GM21723 (cell line): Measurements from ENCODE around the gene GALNT2.

Experiments used
- ATAC-seq: cut with Tn5 transposase; IDR thresholded peaks from one replicate; pipeline ENCODE4 v1.9.1; 2021; ENCODE audit warnings: mild to moderate bottlenecking, moderate library complexity; ENCODE audit not compliant: unreplicated experiment

The GALNT2 gene

DNA sequence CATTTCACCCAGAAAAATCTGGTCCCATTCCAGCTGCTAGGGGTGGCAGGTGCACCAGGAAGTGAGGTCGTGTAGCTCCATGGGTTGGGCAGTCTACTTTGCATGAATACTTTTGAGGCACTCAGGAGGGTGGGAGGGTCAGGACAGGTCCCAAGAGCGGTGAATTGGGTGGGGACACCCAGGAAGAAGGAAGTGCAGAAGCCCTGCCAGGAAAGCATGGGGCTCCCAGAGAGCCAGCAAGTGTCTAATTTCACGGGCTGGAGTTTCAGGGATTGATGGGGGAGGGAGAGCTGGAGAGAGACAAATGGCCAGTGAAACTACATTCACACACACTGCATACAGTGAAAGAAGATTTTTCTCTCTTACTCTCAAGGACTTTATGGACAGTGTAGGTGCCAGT, 137.8 kb downstream of the GALNT2 start:
- no peak for ATAC-seq

DNA sequence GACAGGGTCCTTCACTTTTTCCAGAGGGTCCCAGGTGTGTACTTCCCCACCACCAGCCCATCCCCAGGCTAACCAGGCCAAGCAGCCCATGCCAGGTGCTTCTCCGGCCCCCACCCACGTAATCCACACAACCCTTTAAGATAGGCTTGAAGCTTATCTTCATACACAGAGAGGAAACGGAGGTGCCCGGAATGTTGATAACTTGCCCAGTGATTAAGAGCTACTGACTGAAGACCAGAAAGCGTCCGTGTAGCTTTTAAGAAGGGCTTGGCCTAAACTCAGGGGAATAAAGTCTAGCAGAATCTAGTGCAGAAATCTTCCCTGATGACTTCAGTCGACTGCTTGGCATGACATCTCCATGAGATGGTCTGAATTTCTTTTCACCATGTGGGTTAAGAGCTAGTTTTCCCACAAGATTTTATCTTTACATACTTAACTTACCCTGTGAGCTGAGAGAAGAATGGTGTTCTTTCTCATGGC, 138.7 kb downstream of the GALNT2 start:
- no peak for ATAC-seq

DNA sequence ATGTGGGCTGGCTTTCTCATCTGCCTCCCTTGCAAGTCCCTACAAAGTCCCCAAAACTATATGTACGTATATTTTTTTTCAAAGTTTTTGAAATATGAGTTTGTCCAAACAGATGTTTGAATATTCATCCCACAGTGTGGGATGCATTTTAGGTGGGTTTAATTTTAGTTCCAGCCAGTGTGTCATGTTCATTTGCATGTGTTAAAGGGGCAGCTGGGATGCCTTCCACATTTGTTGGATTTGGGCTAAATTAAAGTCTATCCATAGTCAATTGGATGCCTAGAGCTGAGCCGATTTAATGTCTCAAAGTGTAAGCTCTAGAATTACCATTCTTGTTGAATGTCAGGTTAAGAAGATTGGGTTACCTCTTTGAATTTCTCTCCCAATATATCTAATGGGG, 139.2 kb downstream of the GALNT2 start:
- no peak for ATAC-seq

DNA sequence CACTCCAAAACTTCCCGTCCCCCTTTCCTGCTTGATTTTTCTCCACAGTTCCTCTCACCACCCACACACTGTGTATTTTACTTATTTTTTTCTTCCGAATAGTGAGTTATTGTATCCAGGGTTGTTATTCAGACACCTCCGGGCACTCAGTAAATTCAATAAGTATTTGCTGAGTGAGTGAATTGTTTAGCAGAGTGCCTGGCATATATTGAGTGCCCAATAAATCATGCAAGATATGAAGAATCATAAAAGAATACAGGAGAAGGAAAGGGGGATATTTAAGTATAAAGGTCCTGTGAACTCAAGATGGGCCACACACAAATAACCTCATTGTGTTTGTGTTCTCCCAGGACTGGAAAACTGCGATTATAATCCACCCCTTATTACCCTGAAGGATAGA, 139.9 kb downstream of the GALNT2 start:
- no peak for ATAC-seq

DNA sequence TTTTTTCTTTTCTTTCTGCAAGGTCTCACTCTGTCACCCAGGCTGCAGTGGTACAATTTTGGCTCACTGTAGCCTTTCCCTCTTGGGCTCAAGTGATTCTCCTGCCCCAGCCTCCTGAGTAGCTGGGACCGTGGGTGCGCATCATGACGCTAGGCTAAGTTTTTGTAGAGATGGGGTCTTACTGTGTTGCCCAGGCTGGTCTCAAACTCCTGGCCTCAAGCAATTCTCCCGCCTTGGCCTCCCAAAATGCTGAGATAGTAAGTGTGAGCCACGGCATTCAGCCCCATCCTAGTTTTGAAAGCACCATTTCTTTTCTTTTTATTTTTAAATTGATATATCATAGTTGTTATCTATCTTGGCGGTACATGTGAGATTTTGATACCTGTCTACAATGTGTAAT, 140.6 kb downstream of the GALNT2 start:
- no peak for ATAC-seq

DNA sequence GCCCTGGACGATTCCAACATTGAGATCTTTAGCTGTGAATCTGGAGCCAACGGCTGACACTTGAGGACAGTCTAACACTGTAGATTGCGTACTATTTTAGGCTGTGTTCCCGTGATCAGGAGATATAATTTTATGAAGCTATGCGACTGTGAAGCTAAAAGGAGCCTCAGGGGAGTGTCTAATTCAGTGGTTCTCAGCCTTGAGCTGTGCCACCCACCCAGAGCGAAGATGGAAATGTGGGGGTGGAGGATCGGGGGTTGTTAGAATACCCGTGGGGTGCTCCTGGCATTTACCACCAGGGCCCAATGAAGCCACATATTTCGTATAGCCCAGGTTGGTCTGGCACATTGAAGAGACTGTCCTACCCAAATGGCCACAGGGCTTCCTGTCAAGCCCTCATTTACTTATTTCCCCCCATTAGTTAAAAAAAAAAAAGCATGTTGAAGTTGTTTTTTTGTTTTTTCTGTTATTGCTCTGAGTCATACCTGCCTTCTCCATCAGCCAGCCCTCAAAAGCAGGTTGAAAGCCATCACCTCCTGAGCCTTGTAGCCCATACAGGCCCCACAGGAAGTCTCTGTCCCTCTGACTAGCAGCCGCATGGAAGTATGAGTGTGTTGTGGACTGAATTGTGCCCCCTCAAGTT, 141.7 kb downstream of the GALNT2 start:
- ATAC-seq = peak; percentile 50

DNA sequence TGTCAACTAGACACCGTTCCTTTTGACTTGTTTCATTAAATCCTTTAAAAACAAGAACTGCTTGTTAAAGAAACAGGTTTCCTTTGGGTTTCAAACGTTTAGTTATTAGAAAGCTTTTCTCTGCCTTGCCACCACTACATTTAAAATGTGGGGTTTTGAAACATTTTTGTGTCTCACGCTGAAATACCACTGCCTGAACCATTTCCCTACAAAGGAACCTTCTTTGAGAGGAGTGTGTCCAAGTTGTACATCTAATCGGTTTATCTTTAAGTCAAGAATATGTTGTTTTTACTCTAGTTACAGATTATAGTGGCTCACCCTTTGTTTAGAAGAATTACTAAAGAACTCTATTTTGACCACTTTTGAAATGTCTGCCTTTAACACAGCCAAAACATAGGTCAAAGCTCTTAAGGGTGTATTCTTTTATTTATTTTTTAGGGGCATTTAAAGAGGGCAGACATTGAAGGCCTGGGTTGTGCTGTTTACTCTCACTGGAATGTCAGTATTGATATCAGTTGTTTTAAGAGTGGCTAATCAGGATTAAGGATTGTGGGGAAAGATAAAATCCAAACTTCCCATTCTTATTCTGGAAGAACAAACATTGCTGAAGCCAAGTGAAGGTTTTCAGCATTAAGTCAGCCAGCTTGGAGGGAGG, 143.4 kb downstream of the GALNT2 start:
- ATAC-seq = no peak

DNA sequence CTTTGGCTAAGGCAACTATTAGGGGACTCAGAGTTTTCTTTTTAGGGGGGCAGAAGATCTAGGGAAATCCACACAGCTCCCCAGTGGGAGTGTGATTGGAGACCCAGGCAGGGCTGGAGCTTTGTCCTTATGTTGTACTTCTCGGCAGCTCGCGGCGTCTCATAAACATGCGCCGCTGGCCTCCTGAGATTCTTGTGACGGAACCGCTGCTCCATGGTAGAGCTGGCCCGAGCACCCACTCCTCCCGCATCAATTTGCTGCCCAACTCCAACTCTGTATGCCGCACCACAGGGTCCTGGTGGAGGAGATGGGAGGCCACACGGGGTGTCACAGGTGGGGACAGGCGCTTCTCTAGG, 143.9 kb downstream of the GALNT2 start:
- ATAC-seq = no peak

DNA sequence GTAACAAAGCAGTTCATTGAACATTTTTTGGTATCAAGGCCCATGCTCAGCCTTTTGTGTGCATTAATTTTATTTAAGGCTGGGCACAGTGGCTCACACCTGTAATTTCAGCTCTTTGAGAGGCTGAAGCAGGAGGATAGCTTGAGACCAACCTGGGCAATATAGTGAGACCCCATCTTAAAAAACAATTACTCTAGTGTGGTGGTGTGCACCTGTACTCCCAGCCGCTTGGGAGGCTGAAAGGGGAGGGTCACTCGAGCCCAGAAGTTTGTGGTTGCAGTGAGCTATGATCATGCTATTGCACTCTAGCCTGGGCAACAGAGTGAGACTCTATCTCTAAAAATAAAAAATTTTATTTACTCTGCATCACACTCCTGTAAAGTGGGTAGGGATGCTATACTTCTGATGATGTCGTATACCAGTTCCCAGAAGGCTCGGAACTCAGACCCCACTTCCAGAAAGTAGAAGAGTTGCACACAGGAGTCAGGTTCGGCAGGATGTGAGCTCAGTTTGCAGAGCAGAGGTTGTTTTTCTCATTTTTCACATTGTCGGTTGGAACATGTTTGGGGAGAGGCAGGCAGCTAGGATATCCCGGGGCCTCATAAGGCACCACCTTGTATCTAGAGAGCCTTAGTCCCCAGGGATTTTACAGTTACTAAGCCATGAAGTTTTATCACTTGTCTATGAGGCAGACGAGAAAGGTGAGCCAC, 144.6 kb downstream of the GALNT2 start:
- peak; percentile 1 for ATAC-seq

DNA sequence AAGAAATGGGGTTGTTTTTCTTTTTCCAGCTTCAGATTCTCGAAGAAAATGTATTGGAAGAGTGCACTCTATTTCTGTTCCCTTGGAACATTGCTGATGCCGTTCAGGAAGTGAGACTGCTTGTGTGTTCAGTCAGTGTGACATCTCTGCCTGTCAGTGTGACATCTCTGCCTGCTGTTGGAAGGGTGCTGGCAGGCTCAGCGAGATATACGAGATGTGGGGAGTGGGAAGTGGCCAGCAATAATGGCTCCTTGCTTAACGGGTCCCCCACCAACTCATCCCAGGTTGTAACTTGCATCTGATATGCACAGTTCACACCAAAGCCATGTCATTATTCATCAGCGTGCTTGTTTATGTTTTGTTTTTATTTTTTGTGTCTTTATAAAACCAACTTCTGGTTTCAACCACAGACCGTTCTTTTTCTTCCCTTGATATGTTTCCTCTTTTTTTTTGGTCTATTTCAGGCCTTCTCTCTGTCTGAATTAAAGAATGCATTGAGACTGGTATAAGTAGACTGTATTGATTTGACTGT, 145.4 kb downstream of the GALNT2 start:
- ATAC-seq = peak; percentile 64

DNA sequence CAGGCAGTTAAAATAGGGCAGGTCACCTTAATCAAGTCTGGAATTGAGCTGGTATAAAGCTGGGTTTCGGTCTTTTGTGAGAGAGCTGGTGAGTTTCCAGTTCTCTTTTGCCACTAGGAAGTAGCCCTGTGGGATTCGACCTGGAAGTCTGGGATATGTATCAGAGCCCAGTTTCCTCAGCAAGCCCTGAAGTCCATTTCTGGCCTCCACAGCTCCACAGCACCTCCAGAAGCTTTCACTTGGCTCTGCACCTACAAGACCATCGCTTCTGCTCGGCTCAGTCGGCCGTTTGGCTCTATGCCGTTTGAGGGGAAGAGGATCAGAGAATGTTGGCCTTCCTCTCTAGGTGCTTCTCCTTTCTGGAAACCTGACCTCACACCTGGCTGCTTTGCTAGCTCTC, 148.0 kb downstream of the GALNT2 start:
- no peak for ATAC-seq

DNA sequence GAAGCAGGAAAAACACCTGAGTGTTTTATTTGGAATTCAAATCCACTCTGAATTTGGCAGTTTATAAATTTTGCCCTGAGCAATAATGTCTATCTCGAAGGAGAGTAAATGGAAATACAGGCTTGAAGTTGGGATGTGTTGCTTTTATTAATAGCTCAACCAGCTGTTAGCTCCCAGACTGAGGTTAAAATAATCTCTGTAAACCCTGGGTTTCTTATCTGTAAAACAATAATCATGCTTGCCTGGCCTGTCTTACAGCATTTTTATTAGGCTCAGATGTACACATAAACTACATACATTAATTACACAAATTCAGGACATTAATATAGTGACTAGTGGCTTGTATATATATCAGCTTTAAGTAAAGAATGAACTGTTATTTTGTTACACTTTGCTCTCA, 148.5 kb downstream of the GALNT2 start:
- ATAC-seq = no peak

DNA sequence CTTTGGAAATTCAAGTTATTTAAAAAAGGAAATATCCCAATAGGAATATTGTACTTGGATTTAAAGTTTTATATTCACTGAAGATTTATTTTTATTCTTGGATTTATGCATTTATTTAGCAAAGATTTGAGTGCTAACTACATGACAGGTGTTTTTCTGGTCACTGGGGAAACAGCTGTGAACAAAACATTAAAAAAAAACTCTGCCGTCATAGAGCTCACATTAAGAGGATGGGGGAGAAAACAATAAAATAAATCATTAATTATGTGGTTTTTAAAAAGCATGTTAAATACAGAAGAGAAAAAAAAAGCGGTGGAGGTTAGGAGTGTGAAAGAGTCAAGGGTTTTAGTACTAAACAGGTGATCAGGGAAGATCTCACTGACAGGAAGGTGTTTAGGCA, 149.9 kb downstream of the GALNT2 start:
- ATAC-seq = no peak

DNA sequence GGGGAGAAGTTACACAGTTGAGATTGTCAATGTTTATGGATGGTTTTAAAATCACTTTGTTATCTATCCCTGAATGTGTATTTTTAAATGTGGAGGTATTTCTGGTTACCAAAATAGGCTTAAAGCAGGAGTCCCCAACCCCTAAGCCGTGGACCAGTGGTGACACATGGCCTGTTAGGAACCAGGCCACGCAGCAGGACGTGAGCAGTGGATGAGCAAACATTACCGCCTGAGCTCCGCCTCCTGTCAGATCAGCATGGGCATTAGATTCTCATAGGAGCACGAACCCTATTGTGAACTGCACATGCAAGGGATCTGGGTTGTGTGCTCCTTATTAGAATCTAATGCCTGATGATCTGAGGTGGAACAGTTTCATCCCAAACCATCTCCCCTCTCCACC, 151.6 kb downstream of the GALNT2 start:
- ATAC-seq = no peak

DNA sequence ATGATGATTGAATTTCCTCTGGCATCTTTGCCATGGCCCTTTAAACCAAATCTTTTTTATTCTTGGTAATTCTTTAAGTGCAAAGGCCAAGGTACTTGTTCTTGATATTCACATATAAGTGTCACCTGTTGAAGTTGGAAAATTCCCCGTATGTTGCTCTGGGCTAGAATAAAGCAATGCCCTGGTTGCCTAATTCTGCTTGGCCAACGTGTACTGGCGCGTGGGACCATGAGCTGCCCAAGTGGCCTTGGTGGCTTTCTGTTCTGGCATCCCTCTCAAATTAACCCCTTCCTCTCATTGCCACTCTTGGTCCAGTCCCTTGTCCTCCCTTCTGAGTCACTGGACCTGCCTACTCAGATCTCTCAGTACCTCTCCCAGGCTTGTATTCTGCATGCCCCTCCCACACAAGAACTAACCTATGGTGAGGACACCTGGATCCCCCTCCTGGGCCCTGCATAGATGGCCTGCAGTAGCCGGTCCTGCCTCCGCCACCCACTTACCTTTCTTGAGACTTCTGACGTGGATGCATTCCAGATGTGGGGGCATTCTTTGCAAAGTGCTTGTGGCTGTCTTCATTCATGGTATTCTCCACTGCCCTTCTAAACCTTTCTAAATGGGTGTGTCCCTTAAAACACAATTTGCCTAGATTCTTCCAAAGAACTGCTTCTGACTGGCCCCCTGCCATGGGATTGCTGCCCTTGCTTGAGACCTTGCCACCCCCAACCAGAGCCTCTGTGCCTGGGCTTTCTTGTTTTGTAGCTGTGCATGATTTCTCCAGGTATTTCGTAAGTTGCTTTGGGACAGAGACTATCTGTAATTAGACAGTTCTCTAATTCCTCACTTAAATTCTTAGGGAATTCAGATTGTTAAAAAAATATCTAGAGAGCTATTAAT, 152.4 kb downstream of the GALNT2 start:
- no peak for ATAC-seq

DNA sequence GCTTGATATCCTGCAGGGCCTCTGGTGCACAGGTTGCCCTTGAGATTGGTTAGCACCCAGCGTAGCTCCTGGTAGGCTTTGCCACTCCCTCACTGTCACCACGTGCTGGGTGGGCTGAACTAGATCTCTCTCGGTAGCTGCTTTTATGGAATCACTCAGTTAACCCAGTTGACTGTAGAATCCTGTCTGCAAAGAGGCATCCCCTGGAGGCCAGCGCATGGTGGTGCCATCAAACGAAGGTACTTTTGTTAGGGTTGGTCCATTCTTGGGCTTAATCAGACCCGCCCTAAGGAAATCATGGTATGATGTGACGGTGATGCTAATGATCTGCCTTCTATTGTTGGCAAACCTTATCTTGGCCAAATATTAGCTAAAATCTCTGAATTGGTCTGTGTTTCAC, 153.4 kb downstream of the GALNT2 start:
- no peak for ATAC-seq

DNA sequence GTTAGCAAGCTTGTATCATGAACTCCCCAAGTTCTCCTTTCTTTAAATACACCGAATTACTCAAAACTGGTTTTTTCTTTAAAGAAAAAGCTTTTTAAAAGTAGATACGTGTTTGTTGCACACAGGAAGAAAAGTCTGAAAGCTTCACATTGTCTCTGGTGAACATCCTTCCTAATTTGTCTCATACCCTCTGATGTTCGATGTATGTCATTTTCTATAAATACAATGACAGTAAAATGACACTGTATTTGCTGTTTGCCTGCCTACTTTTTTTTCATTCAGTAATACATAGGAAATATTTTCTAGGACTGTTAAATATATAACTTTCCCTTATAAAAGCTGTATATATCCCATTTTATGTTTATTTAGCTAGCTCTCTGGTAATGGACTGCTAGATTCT, 153.9 kb downstream of the GALNT2 start:
- no peak for ATAC-seq

DNA sequence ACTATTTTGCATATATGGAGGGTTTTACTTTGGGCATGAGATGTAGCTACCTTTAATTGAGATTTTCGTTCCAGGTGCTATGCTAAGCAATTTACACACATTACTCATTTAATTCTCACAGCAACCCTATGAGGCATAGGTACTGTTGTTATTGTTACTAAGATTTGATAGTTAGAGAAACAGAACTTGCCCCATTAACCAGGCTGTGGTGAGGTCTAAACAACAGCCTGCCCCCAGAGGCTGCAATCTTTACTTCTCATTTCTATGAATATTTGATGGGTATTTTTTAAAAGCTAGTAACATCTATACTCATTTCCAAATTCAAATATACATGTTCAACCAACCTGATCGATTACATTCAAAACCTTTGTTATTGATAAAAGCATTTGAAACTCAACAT, 155.6 kb downstream of the GALNT2 start:
- ATAC-seq = no peak

DNA sequence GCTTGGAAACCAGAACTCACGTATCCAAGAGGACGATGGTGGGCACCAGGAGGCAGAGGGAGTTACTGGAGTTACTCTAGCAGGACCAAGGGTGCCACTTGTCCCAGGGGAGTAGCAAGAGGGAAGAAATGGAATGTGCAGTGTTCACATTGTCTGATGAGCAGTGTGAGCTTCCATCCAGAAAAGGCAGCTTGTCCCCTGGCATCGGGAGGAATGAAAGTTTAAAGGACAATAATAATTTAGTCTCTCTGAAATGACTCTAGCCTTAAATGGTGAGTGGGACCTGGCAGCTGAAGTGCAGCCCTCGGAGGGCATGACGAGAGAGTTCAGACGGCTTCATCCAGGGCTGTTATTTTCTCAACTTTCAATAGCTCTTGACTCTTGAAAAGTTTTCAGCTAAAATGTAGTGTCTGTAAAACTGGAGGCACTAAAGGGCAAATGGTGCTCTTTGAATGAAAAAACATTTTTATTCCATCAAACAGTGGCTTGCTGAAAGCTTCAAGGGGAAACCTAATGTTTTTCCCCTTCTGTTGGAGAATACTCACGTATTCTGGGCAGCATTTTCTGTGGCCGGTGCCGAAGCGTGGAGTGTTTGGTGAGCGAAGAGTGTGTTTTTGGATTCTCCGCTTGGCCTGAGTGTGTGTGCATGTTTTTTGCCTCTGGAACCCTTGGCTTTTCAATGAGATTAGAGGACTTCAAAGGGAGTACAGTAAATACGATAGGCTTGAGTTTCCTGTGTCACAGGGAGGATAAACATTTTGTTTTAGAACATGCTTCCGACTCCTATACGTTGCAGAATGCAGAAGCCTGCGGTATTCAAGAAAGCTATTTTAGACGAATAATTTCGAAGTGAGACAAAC, 157.3 kb downstream of the GALNT2 start:
- ATAC-seq = no peak
